Measurements from ENCODE around the gene VAV2.

DNA sequence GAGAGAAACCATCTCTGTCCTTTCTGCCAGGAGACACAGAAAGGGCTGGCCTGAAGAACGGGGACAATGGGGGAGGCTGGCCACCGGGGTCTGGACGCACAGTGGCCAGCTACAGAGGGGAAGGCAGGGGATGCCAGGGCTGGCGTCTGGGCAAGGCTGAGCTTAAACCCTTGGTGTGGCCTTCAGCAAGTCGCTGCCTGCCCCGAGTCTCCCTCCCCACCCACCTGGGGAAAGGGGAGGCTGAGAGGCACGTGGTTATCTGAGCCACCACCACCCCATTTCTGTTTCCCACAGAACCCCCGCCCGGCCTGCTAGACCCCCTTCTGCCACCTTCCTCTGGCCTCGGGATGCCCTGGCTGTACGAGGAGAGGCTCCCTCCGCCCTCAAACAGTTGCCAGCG is 115.3 kb downstream of the VAV2 start:
- TF ChIP-seq, protein P1, sequence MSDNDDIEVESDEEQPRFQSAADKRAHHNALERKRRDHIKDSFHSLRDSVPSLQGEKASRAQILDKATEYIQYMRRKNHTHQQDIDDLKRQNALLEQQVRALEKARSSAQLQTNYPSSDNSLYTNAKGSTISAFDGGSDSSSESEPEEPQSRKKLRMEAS (IDR thresholded peaks at IDR 0.05): no peak
- no peak for TF ChIP-seq EGR1 (IDR thresholded peaks at IDR 0.05; ENCODE audit: low read depth in 2 of 2)
- TF ChIP-seq RAD21 (IDR thresholded peaks at IDR 0.05): no peak
- TF ChIP-seq, protein P2, sequence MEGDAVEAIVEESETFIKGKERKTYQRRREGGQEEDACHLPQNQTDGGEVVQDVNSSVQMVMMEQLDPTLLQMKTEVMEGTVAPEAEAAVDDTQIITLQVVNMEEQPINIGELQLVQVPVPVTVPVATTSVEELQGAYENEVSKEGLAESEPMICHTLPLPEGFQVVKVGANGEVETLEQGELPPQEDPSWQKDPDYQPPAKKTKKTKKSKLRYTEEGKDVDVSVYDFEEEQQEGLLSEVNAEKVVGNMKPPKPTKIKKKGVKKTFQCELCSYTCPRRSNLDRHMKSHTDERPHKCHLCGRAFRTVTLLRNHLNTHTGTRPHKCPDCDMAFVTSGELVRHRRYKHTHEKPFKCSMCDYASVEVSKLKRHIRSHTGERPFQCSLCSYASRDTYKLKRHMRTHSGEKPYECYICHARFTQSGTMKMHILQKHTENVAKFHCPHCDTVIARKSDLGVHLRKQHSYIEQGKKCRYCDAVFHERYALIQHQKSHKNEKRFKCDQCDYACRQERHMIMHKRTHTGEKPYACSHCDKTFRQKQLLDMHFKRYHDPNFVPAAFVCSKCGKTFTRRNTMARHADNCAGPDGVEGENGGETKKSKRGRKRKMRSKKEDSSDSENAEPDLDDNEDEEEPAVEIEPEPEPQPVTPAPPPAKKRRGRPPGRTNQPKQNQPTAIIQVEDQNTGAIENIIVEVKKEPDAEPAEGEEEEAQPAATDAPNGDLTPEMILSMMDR (IDR thresholded peaks at IDR 0.05; ENCODE audit: low read depth, low read length, missing input control): no peak
- TF ChIP-seq, protein P3, sequence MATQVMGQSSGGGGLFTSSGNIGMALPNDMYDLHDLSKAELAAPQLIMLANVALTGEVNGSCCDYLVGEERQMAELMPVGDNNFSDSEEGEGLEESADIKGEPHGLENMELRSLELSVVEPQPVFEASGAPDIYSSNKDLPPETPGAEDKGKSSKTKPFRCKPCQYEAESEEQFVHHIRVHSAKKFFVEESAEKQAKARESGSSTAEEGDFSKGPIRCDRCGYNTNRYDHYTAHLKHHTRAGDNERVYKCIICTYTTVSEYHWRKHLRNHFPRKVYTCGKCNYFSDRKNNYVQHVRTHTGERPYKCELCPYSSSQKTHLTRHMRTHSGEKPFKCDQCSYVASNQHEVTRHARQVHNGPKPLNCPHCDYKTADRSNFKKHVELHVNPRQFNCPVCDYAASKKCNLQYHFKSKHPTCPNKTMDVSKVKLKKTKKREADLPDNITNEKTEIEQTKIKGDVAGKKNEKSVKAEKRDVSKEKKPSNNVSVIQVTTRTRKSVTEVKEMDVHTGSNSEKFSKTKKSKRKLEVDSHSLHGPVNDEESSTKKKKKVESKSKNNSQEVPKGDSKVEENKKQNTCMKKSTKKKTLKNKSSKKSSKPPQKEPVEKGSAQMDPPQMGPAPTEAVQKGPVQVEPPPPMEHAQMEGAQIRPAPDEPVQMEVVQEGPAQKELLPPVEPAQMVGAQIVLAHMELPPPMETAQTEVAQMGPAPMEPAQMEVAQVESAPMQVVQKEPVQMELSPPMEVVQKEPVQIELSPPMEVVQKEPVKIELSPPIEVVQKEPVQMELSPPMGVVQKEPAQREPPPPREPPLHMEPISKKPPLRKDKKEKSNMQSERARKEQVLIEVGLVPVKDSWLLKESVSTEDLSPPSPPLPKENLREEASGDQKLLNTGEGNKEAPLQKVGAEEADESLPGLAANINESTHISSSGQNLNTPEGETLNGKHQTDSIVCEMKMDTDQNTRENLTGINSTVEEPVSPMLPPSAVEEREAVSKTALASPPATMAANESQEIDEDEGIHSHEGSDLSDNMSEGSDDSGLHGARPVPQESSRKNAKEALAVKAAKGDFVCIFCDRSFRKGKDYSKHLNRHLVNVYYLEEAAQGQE (IDR thresholded peaks at IDR 0.05): no peak
- TF ChIP-seq JUND (IDR thresholded peaks at IDR 0.05): no peak
- no peak for TF ChIP-seq NR2F2 (IDR thresholded peaks at IDR 0.05)
- no peak for TF ChIP-seq GABPA (IDR thresholded peaks at IDR 0.05 in 1 of 2, conservative IDR thresholded peaks at IDR 0.05 in 1 of 2)
- TF ChIP-seq, protein P4, sequence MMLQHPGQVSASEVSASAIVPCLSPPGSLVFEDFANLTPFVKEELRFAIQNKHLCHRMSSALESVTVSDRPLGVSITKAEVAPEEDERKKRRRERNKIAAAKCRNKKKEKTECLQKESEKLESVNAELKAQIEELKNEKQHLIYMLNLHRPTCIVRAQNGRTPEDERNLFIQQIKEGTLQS (IDR thresholded peaks at IDR 0.05): no peak
